SH-SY5Y (cell line): ENCODE data around the gene UNC5CL.

Experiments used
- GATA2 ChIP-seq: IDR thresholded peaks from 2 replicates; pipeline ENCODE4 v1.6.1; 2011; ENCODE audit warnings: mild to moderate bottlenecking, low read depth, low read length
- GATA3 ChIP-seq: IDR thresholded peaks from 2 replicates; pipeline ENCODE4 v1.6.1; 2011; ENCODE audit warnings: low read depth, mild to moderate bottlenecking, low read length, moderate library complexity

GRCh38 chr6:41027241-41027640, 11.8 kb downstream of the UNC5CL start:
- no peak for TF ChIP-seq GATA2
- TF ChIP-seq GATA3 = no peak
